ENCODE data around the gene ZNF438.

- no peak for TF ChIP-seq CTCF (conservative IDR thresholded peaks at IDR 0.05 in 1 of 2, IDR thresholded peaks at IDR 0.05 in 1 of 2; ENCODE audit: extremely low read depth in 1 of 2, insufficient read depth in 1 of 2, low read depth in 1 of 2, low read length in 2 of 2)
- TF ChIP-seq EZH2 (IDR thresholded peaks at IDR 0.05; ENCODE audit: borderline replicate concordance, low read length) = no peak
These were observed 160.8 kb downstream of the ZNF438 start for GRCh38 chr10:30870896-30871295.
